Bronchial epithelial cell (primary cell): ENCODE data around the gene EFEMP1. TPM values are rescaled to one million over a fixed set of nuclear protein-coding genes. Genes with fewer than 3 reads are reported as not detected.

ENCODE experiments used
- DNase-seq: peaks from one replicate; pipeline ENCODE4 v3.0.0-alpha.2; 2010; ENCODE audit warnings: low read depth
- FAIRE-seq: peaks from 2 replicates; lab custom pipeline; 2011; peaks lifted over from hg19 to GRCh38; lab: Jason Lieb, UNC
- H3K27me3 ChIP-seq: 2 replicates; pipeline ENCODE4 v1.5.1; 2011; ENCODE audit warnings: low read length; ENCODE audit not compliant: control insufficient read depth, insufficient read depth
- H3K36me3 ChIP-seq: 2 replicates; pipeline ENCODE4 v1.5.1; 2011; ENCODE audit warnings: low read length; ENCODE audit not compliant: control insufficient read depth, insufficient read depth
- H3K4me3 ChIP-seq: 2 replicates; pipeline ENCODE4 v1.5.1; 2011; ENCODE audit warnings: mild to moderate bottlenecking, low read depth, low read length, control low read depth
- total RNA-seq: library from RNA; depleted of rRNA; stranded (reverse); fragments of >200 nt; gene quantifications from 2 replicates; pipeline ENCODE4 v1.2.1, GENCODE V29; 2014
- TF ChIP-seq, protein P1 (sequence below): IDR thresholded peaks from 2 replicates; pipeline ENCODE4 v1.5.1; 2011; ENCODE audit warnings: mild to moderate bottlenecking, moderate library complexity, low read length, control low read depth, inconsistent platforms; ENCODE audit not compliant: insufficient read depth, severe bottlenecking

The EFEMP1 gene
- total RNA-seq, 1 donor from 2014 or later = 113 TPM

GRCh38 chr2:55902429-55902828 lies 21.2 kb downstream of the EFEMP1 start:
- H3K27me3 ChIP-seq = no peaks in the 10 kb centered on the region
- no peak for DNase-seq
- TF ChIP-seq, protein P1, sequence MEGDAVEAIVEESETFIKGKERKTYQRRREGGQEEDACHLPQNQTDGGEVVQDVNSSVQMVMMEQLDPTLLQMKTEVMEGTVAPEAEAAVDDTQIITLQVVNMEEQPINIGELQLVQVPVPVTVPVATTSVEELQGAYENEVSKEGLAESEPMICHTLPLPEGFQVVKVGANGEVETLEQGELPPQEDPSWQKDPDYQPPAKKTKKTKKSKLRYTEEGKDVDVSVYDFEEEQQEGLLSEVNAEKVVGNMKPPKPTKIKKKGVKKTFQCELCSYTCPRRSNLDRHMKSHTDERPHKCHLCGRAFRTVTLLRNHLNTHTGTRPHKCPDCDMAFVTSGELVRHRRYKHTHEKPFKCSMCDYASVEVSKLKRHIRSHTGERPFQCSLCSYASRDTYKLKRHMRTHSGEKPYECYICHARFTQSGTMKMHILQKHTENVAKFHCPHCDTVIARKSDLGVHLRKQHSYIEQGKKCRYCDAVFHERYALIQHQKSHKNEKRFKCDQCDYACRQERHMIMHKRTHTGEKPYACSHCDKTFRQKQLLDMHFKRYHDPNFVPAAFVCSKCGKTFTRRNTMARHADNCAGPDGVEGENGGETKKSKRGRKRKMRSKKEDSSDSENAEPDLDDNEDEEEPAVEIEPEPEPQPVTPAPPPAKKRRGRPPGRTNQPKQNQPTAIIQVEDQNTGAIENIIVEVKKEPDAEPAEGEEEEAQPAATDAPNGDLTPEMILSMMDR = no peak
- H3K4me3 ChIP-seq = no peak overlapping the region
- FAIRE-seq = no peak
- H3K36me3 ChIP-seq = peaks cover 2% of the 10 kb centered on the region

DNA sequence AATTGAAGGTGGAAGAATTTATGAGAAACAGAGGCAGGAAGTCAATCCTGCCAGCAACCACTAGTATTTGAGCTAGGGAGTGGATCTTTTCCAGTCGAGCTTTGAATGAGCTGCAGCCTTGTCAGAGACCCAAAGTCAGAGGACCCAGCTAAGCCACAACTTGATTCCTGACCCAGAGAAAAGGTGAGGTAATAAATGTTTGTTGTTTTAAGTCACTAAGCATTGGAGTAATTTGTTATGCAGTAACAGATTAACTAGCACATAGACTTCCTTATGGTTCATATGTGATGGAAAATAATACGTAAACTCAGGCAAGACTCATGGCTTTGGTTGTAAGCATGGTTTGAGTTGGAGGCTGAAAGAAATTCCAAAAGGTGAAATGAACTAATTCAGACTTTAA lies 21.6 kb downstream of the EFEMP1 start:
- peak; percentile 13 for FAIRE-seq
- TF ChIP-seq, protein P1 = no peak
- Histone ChIP-seq H3K36me3 (peaks cover 2% of the 10 kb centered on the region), H3K4me3 (no peak overlapping the region), H3K27me3 (no peaks in the 10 kb centered on the region)
- peak; percentile 44 for DNase-seq

DNA sequence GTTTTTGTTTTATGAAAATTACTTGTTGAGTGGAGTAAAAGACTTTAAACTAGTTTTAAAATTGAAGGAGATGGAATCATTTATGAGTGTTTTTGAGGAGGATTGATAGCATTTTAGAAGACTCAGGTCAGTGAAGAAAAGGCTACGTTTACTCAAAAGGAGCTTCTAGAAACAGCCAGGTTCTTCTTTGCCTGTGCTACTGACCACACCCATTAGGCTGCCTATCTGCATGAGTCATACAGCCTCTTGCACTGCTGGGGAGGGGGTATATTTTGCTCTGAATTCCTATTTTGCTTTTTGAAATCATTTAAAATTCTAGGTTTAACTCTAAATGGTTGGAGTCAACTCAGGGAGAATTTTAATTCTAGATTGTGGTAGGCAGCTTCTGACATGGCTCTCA lies 22.3 kb downstream of the EFEMP1 start:
- H3K4me3 ChIP-seq = no peak overlapping the region
- H3K36me3 ChIP-seq = peaks cover 3% of the 10 kb centered on the region
- TF ChIP-seq, protein P1 = no peak
- no peak for FAIRE-seq
- H3K27me3 ChIP-seq = no peaks in the 10 kb centered on the region
- peak; percentile 76 for DNase-seq

- no peak overlapping the region for H3K4me3 ChIP-seq
- TF ChIP-seq, protein P1 = no peak
- peaks cover 3% of the 10 kb centered on the region for H3K36me3 ChIP-seq
- FAIRE-seq (no peak), DNase-seq (no peak)
- no peaks in the 10 kb centered on the region for H3K27me3 ChIP-seq
These were observed 23.7 kb downstream of the EFEMP1 start for GRCh38 chr2:55899881-55900280.

DNA sequence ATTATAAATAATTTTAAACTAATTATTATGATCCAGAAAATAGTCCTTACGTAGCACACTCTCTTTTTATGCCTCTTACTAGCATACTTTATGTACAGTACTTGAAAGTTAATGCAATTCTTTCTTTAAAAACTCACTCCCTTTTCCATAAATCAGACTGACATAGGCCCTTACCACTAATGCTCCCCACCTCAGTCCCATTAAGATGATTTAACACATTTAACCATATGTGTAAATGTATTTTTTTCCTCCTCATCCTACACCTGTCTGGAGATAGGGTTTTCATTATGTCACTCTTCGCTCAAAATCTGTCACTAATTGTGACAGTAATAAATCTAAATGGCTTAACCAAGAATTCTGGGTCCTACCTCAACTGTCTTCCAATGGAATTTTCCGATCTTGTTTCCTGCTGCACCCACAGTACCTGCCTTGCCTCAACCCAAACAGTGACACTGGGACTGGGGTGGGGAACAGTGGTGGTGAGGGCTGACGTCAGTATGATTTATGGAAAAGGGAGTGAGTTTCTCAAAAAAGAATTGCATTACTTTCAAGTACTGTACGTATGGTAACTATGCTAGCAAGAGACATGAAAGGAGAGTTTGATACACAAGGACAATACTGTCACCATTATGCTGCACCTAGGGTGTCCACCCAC lies 25.1 kb downstream of the EFEMP1 start:
- DNase-seq = no peak
- TF ChIP-seq, protein P1 = no peak
- H3K27me3 ChIP-seq = no peaks in the 10 kb centered on the region
- FAIRE-seq = no peak
- H3K36me3 ChIP-seq = peaks cover 3% of the 10 kb centered on the region
- H3K4me3 ChIP-seq = no peak overlapping the region

GRCh38 chr2:55896633-55897032 lies 26.9 kb downstream of the EFEMP1 start:
- no peak for DNase-seq
- Histone ChIP-seq H3K36me3 (peaks cover 3% of the 10 kb centered on the region), H3K27me3 (no peaks in the 10 kb centered on the region), H3K4me3 (no peak overlapping the region)
- FAIRE-seq = no peak
- TF ChIP-seq, protein P1 = no peak
